ENCODE measurements around the gene TLN1.

DNA sequence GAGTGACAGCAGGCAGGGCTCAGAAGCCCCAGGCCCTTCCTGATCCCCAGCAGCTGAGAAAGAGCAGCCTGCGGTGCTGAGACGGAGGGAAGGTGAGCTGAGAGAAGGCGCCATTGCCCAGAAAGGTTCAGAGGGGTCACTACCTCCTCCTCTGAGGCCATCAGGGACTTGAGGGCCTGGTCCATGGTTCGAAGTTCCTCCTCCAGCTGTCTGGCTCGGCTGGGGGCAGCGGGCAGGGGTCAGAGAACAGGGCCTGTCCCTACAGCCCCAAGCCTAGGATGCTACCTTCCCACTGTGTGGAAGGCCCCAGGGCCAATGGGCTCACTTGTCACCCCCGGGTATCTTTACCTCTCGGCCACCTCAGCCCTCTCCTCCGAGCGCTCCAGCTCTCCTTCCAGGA lies 47.1 kb downstream of the TLN1 start:
- TF ChIP-seq, protein P1, sequence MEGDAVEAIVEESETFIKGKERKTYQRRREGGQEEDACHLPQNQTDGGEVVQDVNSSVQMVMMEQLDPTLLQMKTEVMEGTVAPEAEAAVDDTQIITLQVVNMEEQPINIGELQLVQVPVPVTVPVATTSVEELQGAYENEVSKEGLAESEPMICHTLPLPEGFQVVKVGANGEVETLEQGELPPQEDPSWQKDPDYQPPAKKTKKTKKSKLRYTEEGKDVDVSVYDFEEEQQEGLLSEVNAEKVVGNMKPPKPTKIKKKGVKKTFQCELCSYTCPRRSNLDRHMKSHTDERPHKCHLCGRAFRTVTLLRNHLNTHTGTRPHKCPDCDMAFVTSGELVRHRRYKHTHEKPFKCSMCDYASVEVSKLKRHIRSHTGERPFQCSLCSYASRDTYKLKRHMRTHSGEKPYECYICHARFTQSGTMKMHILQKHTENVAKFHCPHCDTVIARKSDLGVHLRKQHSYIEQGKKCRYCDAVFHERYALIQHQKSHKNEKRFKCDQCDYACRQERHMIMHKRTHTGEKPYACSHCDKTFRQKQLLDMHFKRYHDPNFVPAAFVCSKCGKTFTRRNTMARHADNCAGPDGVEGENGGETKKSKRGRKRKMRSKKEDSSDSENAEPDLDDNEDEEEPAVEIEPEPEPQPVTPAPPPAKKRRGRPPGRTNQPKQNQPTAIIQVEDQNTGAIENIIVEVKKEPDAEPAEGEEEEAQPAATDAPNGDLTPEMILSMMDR (IDR thresholded peaks at IDR 0.05; ENCODE audit: low read depth, low read length, poor library complexity, severe bottlenecking) = no peak
- no peak for TF ChIP-seq EZH2phosphoT487 (IDR thresholded peaks at IDR 0.05; ENCODE audit: borderline replicate concordance, low read length)

Measured in DOHH2 (cell line).